ENCODE measurements around the gene KCNQ1. TPM values are rescaled to one million over a fixed set of nuclear protein-coding genes. Genes with fewer than 3 reads are reported as not detected.

KCNQ1 gene
- total and polyA plus RNA-seq, 2 donors = 6.3 to 9.1 TPM

GRCh38 chr11:2842876-2843275, 398.1 kb downstream of the KCNQ1 start:
- Histone ChIP-seq H3K4me3 (ENCODE audit: low read depth, low read length) (no peak overlapping the region), H3K36me3 (ENCODE audit: insufficient read depth) (no peaks in the 10 kb centered on the region), H3K4me1 (ENCODE audit: insufficient read depth) (no peaks in the 10 kb centered on the region), H3K27ac (ENCODE audit: low read depth) (no peak overlapping the region)
- WGBS = 93% methylated on average over 16 of the region's 16 CpGs
- no peak for DNase-seq (ENCODE audit: extremely low spot score)

- Histone ChIP-seq H3K4me1 (ENCODE audit: insufficient read depth) (no peaks in the 10 kb centered on the region), H3K4me3 (ENCODE audit: low read depth, low read length) (no peak overlapping the region), H3K36me3 (ENCODE audit: insufficient read depth) (no peaks in the 10 kb centered on the region), H3K27ac (ENCODE audit: low read depth) (no peak overlapping the region)
- DNase-seq (ENCODE audit: extremely low spot score) = no peak
- 93% methylated on average over 14 of the region's 14 CpGs for WGBS
These were observed 398.7 kb downstream of the KCNQ1 start for GRCh38 chr11:2843551-2843950.

- Histone ChIP-seq H3K4me1 (ENCODE audit: insufficient read depth) (no peaks in the 10 kb centered on the region), H3K36me3 (ENCODE audit: insufficient read depth) (no peaks in the 10 kb centered on the region), H3K4me3 (ENCODE audit: low read depth, low read length) (no peak overlapping the region), H3K27ac (ENCODE audit: low read depth) (no peak overlapping the region)
- DNase-seq (ENCODE audit: extremely low spot score) = no peak
- WGBS = 86% methylated on average over 19 of the region's 19 CpGs
These were observed 399.5 kb downstream of the KCNQ1 start for GRCh38 chr11:2844116-2844842.

- no peak for DNase-seq (ENCODE audit: extremely low spot score)
- no peak overlapping the region for H3K27ac ChIP-seq (ENCODE audit: low read depth)
- H3K4me1 ChIP-seq (ENCODE audit: insufficient read depth) = no peaks in the 10 kb centered on the region
- WGBS = 93% methylated on average over 12 of the region's 12 CpGs
- no peaks in the 10 kb centered on the region for H3K36me3 ChIP-seq (ENCODE audit: insufficient read depth)
- no peak overlapping the region for H3K4me3 ChIP-seq (ENCODE audit: low read depth, low read length)
These were observed 400.2 kb downstream of the KCNQ1 start for GRCh38 chr11:2844996-2845395.

GRCh38 chr11:2846056-2846455, 401.2 kb downstream of the KCNQ1 start:
- H3K36me3 ChIP-seq (ENCODE audit: insufficient read depth) = no peaks in the 10 kb centered on the region
- H3K4me1 ChIP-seq (ENCODE audit: insufficient read depth) = no peaks in the 10 kb centered on the region

GRCh38 chr11:2846470-2846869, 401.7 kb downstream of the KCNQ1 start:
- no peak for DNase-seq (ENCODE audit: extremely low spot score)
- Histone ChIP-seq H3K27ac (ENCODE audit: low read depth) (no peak overlapping the region), H3K4me1 (ENCODE audit: insufficient read depth) (no peaks in the 10 kb centered on the region), H3K36me3 (ENCODE audit: insufficient read depth) (no peaks in the 10 kb centered on the region), H3K4me3 (ENCODE audit: low read depth, low read length) (no peak overlapping the region)
- 91% methylated on average over 11 of the region's 11 CpGs for WGBS

More at GRCh38 chr11:2846056-2846455, 401.2 kb downstream of the KCNQ1 start:
- H3K4me3 ChIP-seq (ENCODE audit: low read depth, low read length) = no peak overlapping the region
- H3K27ac ChIP-seq (ENCODE audit: low read depth) = no peak overlapping the region
- WGBS = 69% methylated on average over 17 of the region's 17 CpGs
- DNase-seq (ENCODE audit: extremely low spot score) = no peak

GRCh38 chr11:2847561-2847960, 402.8 kb downstream of the KCNQ1 start:
- Histone ChIP-seq H3K4me1 (ENCODE audit: insufficient read depth) (no peaks in the 10 kb centered on the region), H3K27ac (ENCODE audit: low read depth) (no peak overlapping the region), H3K36me3 (ENCODE audit: insufficient read depth) (no peaks in the 10 kb centered on the region), H3K4me3 (ENCODE audit: low read depth, low read length) (no peak overlapping the region)
- DNase-seq (ENCODE audit: extremely low spot score) = no peak
- WGBS = 87% methylated on average over 21 of the region's 21 CpGs

- no peak overlapping the region for H3K4me3 ChIP-seq (ENCODE audit: low read depth, low read length)
- 95% methylated on average over 9 of the region's 9 CpGs for WGBS
- no peaks in the 10 kb centered on the region for H3K4me1 ChIP-seq (ENCODE audit: insufficient read depth)
- DNase-seq (ENCODE audit: extremely low spot score) = no peak
- H3K27ac ChIP-seq (ENCODE audit: low read depth) = no peak overlapping the region
- no peaks in the 10 kb centered on the region for H3K36me3 ChIP-seq (ENCODE audit: insufficient read depth)
These were observed 403.7 kb downstream of the KCNQ1 start for GRCh38 chr11:2848497-2848896.

GRCh38 chr11:2849994-2850770, 405.4 kb downstream of the KCNQ1 start:
- no peaks in the 10 kb centered on the region for H3K4me1 ChIP-seq (ENCODE audit: insufficient read depth)
- DNase-seq (ENCODE audit: extremely low spot score) = no peak
- 81% methylated on average over 53 of the region's 53 CpGs for WGBS
- H3K36me3 ChIP-seq (ENCODE audit: insufficient read depth) = no peaks in the 10 kb centered on the region
- no peak overlapping the region for H3K4me3 ChIP-seq (ENCODE audit: low read depth, low read length)
- no peak overlapping the region for H3K27ac ChIP-seq (ENCODE audit: low read depth)

GRCh38 chr11:2853401-2853800, 408.6 kb downstream of the KCNQ1 start:
- H3K36me3 ChIP-seq (ENCODE audit: insufficient read depth) = no peaks in the 10 kb centered on the region
- WGBS = 98% methylated on average over 12 of the region's 12 CpGs
- no peak for DNase-seq (ENCODE audit: extremely low spot score)
- no peak overlapping the region for H3K4me3 ChIP-seq (ENCODE audit: low read depth, low read length)
- H3K27ac ChIP-seq (ENCODE audit: low read depth) = no peak overlapping the region
- no peaks in the 10 kb centered on the region for H3K4me1 ChIP-seq (ENCODE audit: insufficient read depth)

GRCh38 chr11:2853997-2854560, 409.3 kb downstream of the KCNQ1 start:
- 83% methylated on average over 7 of the region's 7 CpGs for WGBS

GRCh38 chr11:2855162-2855561, 410.4 kb downstream of the KCNQ1 start:
- no peak overlapping the region for H3K27ac ChIP-seq (ENCODE audit: low read depth)
- 91% methylated on average over 8 of the region's 8 CpGs for WGBS

More at GRCh38 chr11:2853997-2854560, 409.3 kb downstream of the KCNQ1 start:
- DNase-seq (ENCODE audit: extremely low spot score) = no peak
- Histone ChIP-seq H3K4me1 (ENCODE audit: insufficient read depth) (no peaks in the 10 kb centered on the region), H3K27ac (ENCODE audit: low read depth) (no peak overlapping the region), H3K4me3 (ENCODE audit: low read depth, low read length) (no peak overlapping the region), H3K36me3 (ENCODE audit: insufficient read depth) (no peaks in the 10 kb centered on the region)

GRCh38 chr11:2857276-2857675, 412.5 kb downstream of the KCNQ1 start:
- WGBS = 89% methylated on average over 11 of the region's 11 CpGs
- Histone ChIP-seq H3K4me3 (ENCODE audit: low read depth, low read length) (no peak overlapping the region), H3K27ac (ENCODE audit: low read depth) (no peak overlapping the region)

More at GRCh38 chr11:2855162-2855561, 410.4 kb downstream of the KCNQ1 start:
- Histone ChIP-seq H3K4me3 (ENCODE audit: low read depth, low read length) (no peak overlapping the region), H3K36me3 (ENCODE audit: insufficient read depth) (no peaks in the 10 kb centered on the region), H3K4me1 (ENCODE audit: insufficient read depth) (no peaks in the 10 kb centered on the region)
- DNase-seq (ENCODE audit: extremely low spot score) = no peak

GRCh38 chr11:2857918-2858317, 413.1 kb downstream of the KCNQ1 start:
- 82% methylated on average over 18 of the region's 18 CpGs for WGBS
- Histone ChIP-seq H3K4me3 (ENCODE audit: low read depth, low read length) (no peak overlapping the region), H3K4me1 (ENCODE audit: insufficient read depth) (no peaks in the 10 kb centered on the region), H3K27ac (ENCODE audit: low read depth) (no peak overlapping the region), H3K36me3 (ENCODE audit: insufficient read depth) (no peaks in the 10 kb centered on the region)
- no peak for DNase-seq (ENCODE audit: extremely low spot score)

More at GRCh38 chr11:2857276-2857675, 412.5 kb downstream of the KCNQ1 start:
- Histone ChIP-seq H3K4me1 (ENCODE audit: insufficient read depth) (no peaks in the 10 kb centered on the region), H3K36me3 (ENCODE audit: insufficient read depth) (no peaks in the 10 kb centered on the region)
- DNase-seq (ENCODE audit: extremely low spot score) = no peak

Data from urinary bladder (tissue), 4 donors.